ENCODE results near the gene ZNF195. TPM values are rescaled to one million over a fixed set of nuclear protein-coding genes. Genes with fewer than 3 reads are reported as not detected.

The ZNF195 gene
- total RNA-seq, 6 experiments from 2014 or later: 6.9 to 10.1 (median 7.5) TPM

DNA sequence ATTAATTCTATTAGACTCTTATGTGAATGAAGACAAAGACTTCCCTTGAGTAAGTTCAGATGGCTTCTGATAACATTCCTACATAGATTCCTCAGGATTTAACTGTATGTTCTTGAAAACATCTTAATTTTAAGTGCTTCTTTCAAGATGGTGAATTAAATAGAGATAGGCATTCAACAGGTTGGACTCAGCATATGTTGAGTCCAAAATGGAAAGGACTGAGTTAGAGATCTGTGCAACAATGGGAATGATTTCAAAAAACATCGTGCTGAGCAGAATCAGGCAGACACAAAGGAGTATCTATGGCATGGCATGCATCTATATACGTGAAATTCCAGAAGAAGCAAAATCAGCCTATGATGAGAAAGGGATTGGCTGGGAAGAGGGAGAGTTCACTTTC is 36.2 kb downstream of the ZNF195 start:
- WGBS (ENCODE audit: insufficient coverage, low coverage, low lambda C conversion rate, missing lambda C conversion rate): 69% methylated on average over 2 of the region's 2 CpGs
- intact Hi-C loops (cut with DNase I): no loop called here
- no peaks in the 10 kb centered on the region for H3K9me3 ChIP-seq

DNA sequence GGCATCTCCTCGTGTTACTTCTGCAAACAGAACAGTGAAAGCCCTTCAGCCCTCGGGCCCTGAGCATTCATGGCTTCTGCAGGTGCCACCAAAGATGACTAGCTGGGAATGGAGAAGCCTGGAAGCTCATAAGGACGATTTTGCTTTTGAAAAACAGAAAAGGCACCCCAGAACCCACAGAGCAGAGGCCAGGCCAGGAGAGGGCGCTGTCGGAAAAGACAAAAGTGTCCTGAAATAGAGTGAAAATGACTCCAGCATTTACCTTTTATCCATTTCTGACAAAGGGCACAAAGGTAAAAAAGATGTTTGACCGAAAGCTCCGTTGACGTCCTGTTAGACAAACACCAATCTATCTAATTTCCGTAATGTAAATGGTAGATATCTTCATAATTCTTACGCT is 37.6 kb downstream of the ZNF195 start:
- intact Hi-C loops (cut with DNase I): no loop called here
- WGBS (ENCODE audit: insufficient coverage, low coverage, low lambda C conversion rate, missing lambda C conversion rate): 20% methylated on average over 10 of the region's 10 CpGs
- Histone ChIP-seq H3K27ac (no peak overlapping the region), H3K4me1 (no peaks in the 10 kb centered on the region), H3K9me3 (no peaks in the 10 kb centered on the region), H3K27me3 (no peaks in the 10 kb centered on the region), H3K36me3 (no peaks in the 10 kb centered on the region), H3K4me3 (no peak overlapping the region)
- TF ChIP-seq, protein P1, sequence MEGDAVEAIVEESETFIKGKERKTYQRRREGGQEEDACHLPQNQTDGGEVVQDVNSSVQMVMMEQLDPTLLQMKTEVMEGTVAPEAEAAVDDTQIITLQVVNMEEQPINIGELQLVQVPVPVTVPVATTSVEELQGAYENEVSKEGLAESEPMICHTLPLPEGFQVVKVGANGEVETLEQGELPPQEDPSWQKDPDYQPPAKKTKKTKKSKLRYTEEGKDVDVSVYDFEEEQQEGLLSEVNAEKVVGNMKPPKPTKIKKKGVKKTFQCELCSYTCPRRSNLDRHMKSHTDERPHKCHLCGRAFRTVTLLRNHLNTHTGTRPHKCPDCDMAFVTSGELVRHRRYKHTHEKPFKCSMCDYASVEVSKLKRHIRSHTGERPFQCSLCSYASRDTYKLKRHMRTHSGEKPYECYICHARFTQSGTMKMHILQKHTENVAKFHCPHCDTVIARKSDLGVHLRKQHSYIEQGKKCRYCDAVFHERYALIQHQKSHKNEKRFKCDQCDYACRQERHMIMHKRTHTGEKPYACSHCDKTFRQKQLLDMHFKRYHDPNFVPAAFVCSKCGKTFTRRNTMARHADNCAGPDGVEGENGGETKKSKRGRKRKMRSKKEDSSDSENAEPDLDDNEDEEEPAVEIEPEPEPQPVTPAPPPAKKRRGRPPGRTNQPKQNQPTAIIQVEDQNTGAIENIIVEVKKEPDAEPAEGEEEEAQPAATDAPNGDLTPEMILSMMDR (IDR thresholded peaks at IDR 0.05): peak; percentile 31 to 40 (median 36)
- TF ChIP-seq POLR2A (IDR thresholded peaks at IDR 0.05): no peak
- no peak for ATAC-seq
- DNase-seq: no peak

More for the DNA sequence above, 36.2 kb downstream of the ZNF195 start:
- no peak for DNase-seq
- ATAC-seq: no peak
- Histone ChIP-seq H3K36me3 (no peaks in the 10 kb centered on the region), H3K27ac (no peak overlapping the region), H3K4me3 (no peak overlapping the region), H3K4me1 (no peaks in the 10 kb centered on the region), H3K27me3 (no peaks in the 10 kb centered on the region)
- no peak for TF ChIP-seq POLR2A (IDR thresholded peaks at IDR 0.05)
- TF ChIP-seq, protein P1 (IDR thresholded peaks at IDR 0.05): no peak

DNA sequence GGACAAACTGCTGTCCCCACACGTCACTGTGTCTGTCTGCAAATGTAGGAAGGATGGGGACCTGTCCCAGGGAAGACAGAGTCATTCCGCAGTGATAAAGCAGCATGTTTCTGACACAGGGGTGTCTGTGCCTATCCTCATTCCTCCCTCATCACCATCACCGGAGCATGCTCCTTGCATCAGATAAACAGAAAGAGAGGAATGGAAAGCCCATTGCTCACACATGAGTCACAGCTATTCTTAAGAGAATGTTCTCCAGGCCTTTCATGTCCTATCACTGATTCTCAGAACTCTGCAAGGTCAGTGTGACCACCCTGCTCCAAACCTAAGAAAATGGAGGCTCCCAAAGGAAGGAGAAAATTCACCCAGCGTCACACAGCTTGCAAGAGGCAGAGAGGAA is 38.9 kb downstream of the ZNF195 start:
- intact Hi-C loops (cut with DNase I): no loop called here
- H3K36me3 ChIP-seq: no peaks in the 10 kb centered on the region
- ATAC-seq (no peak), DNase-seq (no peak)
- H3K9me3 ChIP-seq: no peaks in the 10 kb centered on the region
- TF ChIP-seq, protein P1 (IDR thresholded peaks at IDR 0.05): no peak
- no peak for TF ChIP-seq POLR2A (IDR thresholded peaks at IDR 0.05)
- H3K27ac ChIP-seq: no peak overlapping the region
- WGBS (ENCODE audit: insufficient coverage, low coverage, low lambda C conversion rate, missing lambda C conversion rate): 32% methylated on average over 3 of the region's 4 CpGs
- no peak overlapping the region for H3K4me3 ChIP-seq
- no peaks in the 10 kb centered on the region for H3K4me1 ChIP-seq
- H3K27me3 ChIP-seq: no peaks in the 10 kb centered on the region

DNA sequence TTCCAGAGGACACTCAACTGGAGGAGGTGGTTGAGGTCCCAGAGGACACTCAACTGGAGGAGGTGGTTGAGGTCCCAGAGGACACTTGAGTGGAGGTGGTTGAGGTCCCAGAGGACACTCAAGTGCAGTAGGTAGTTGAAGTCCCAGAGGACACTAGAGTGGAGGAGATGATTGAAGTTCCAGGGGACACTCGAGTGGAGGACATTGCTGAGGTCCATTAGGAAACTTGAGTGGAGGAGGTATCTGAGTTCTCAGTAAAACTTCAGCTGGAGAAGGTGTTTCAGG is 39.7 kb downstream of the ZNF195 start:
- ATAC-seq: no peak
- Histone ChIP-seq H3K4me3 (no peak overlapping the region), H3K27me3 (no peaks in the 10 kb centered on the region), H3K9me3 (no peaks in the 10 kb centered on the region), H3K36me3 (no peaks in the 10 kb centered on the region), H3K27ac (no peak overlapping the region), H3K4me1 (no peaks in the 10 kb centered on the region)
- DNase-seq: no peak
- WGBS (ENCODE audit: insufficient coverage, low coverage, low lambda C conversion rate, missing lambda C conversion rate): 73% methylated on average over 1 of the region's 1 CpG
- TF ChIP-seq, protein P1 (IDR thresholded peaks at IDR 0.05): no peak
- no peak for TF ChIP-seq POLR2A (IDR thresholded peaks at IDR 0.05)
- intact Hi-C loops (cut with DNase I): no loop called here

Measured in right lobe of liver (tissue), 6 donors.